Endodermal cell (in vitro differentiated cells): Measurements from ENCODE around the gene PDE4D. TPM values are rescaled to one million over a fixed set of nuclear protein-coding genes. Genes with fewer than 3 reads are reported as not detected.

Experiments used
- DNase-seq: peaks from one replicate; pipeline ENCODE4 v3.0.0-alpha.2; 2017
- H3K27ac ChIP-seq: 2 replicates; pipeline ENCODE4 v1.5.1; 2013; ENCODE audit warnings: mild to moderate bottlenecking, low read depth, low read length, moderate library complexity
- H3K27me3 ChIP-seq: 2 replicates; pipeline ENCODE4 v1.6.1; 2013; ENCODE audit warnings: mild to moderate bottlenecking, low read length, moderate library complexity; ENCODE audit not compliant: insufficient read depth, control insufficient read depth, poor library complexity, severe bottlenecking
- H3K36me3 ChIP-seq: 2 replicates; pipeline ENCODE4 v1.7.0; 2013; ENCODE audit warnings: mild to moderate bottlenecking, low read length, moderate library complexity; ENCODE audit not compliant: control insufficient read depth, insufficient read depth
- H3K4me1 ChIP-seq: one replicate; pipeline ENCODE4 v1.7.0; 2013; ENCODE audit warnings: low read length; ENCODE audit not compliant: control insufficient read depth, insufficient read depth
- H3K4me3 ChIP-seq: 2 replicates; pipeline ENCODE4 v1.5.1; 2013; ENCODE audit warnings: mild to moderate bottlenecking, low read length, moderate library complexity
- H3K9ac ChIP-seq: 2 replicates; pipeline ENCODE4 v1.6.1; 2013; ENCODE audit warnings: mild to moderate bottlenecking, low read length, moderate library complexity; ENCODE audit not compliant: poor library complexity, severe bottlenecking; ENCODE audit errors: extremely low read depth
- H3K9me3 ChIP-seq: 2 replicates; pipeline ENCODE4 v1.6.1; 2013; ENCODE audit warnings: mild to moderate bottlenecking, low read length, moderate library complexity; ENCODE audit not compliant: control insufficient read depth
- H3K27ac Mint-ChIP-seq: 2 replicates; pipeline ENCODE4 v1.8.0; 2020; ENCODE audit warnings: mixed read lengths
- H3K27me3 Mint-ChIP-seq: 2 replicates; pipeline ENCODE4 v1.8.0; 2021; ENCODE audit warnings: mild to moderate bottlenecking, mixed read lengths; ENCODE audit not compliant: insufficient read depth
- H3K36me3 Mint-ChIP-seq: 2 replicates; pipeline ENCODE4 v1.8.0; 2020; ENCODE audit warnings: low read depth, mixed read lengths
- H3K4me1 Mint-ChIP-seq: 2 replicates; pipeline ENCODE4 v1.8.0; 2020; ENCODE audit warnings: mixed read lengths
- H3K4me3 Mint-ChIP-seq: 2 replicates; pipeline ENCODE4 v1.8.0; 2020; ENCODE audit warnings: mild to moderate bottlenecking, moderate library complexity, mixed read lengths
- H3K9me3 Mint-ChIP-seq: 2 replicates; pipeline ENCODE4 v1.8.0; 2020; ENCODE audit warnings: mild to moderate bottlenecking, mixed read lengths
- CTCF ChIP-seq: fragments of 200-600 bp; sonication (generic); conservative IDR thresholded peaks from 2 replicates; pipeline ENCODE4 v1.5.0; 2021; ENCODE audit warnings: antibody characterized with exemption, mild to moderate bottlenecking
- WGBS, 2 experiments: methylation state at CpG; one replicate each; pipeline versions ENCODE4 v1.1.5 to v1.1.7; 2013; ENCODE audit warnings: missing lambda C conversion rate in 2 of 2, mixed read lengths in 1 of 2; ENCODE audit not compliant: insufficient coverage in 1 of 2, insufficient read length in 1 of 2; 5-methylcytosine and 5-hydroxymethylcytosine counted together
- total RNA-seq, 2 donors: library from RNA; stranded (reverse); fragmentation: NEBNext Ultra II Directional in 1 of 2; extraction: Animal tissue kit (Norgen Biotek cat#: 25700) in 1 of 2; gene quantifications; 2 replicates in 1 of 2; 3 replicates in 1 of 2; pipeline ENCODE4 v1.2.1, GENCODE V29; 2021

PDE4D gene
- total RNA-seq, 2 donors from 2014 or later: 9.2 to 11.4 TPM

DNA sequence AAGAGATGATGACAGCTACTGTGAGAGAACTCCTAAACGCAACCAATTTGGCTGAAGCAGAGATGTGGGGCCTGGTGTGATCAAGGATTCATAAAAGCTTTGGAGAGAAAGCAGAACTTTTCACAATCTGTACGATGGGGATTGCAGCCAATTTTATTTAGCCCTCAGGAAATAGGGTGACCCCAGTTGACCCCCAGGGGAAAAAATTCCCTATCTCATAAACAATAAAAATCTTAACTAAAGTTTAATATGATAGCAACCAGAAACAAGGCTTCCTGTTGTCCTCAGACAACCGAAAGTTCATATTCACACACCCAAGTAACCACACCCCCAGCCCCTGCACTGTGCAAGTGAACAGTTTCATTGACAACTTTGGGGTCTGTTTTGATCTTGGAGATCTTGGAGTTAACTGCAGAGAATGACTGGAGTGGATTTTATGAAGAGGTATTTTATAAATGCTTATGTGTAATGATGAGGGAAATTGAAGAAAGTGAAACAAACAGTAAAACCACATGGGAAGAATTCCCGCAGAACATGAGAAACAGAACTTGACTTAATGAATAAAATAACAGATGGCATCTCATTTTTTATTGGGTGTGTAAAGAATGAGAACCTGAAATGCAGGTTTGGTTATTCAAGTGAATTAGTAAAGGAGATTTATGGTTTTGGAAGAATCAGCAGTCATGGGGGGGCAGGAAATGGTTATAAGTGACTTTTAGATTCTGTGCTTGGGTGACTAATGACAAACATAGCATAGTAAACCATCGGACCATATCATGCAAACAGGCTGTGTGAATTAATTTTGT, 94.5 kb downstream of the PDE4D start:
- DNase-seq: no peak
- H3K9me3 Mint-ChIP-seq: no peaks in the 10 kb centered on the region
- H3K9ac ChIP-seq: no peak overlapping the region

GRCh38 chr5:59795141-59795540, 98.4 kb downstream of the PDE4D start:
- H3K4me1 ChIP-seq: no peaks in the 10 kb centered on the region
- DNase-seq: no peak
- Mint-ChIP-seq H3K36me3 (no peaks in the 10 kb centered on the region), H3K27me3 (no peaks in the 10 kb centered on the region), H3K27ac (no peak overlapping the region), H3K4me1 (peaks cover 5% of the 10 kb centered on the region), H3K9me3 (no peaks in the 10 kb centered on the region), H3K4me3 (no peak overlapping the region)
- H3K9ac ChIP-seq: no peak overlapping the region
- H3K36me3 ChIP-seq: no peaks in the 10 kb centered on the region
- H3K4me3 ChIP-seq: no peak overlapping the region
- H3K27me3 ChIP-seq: no peaks in the 10 kb centered on the region
- no peak overlapping the region for H3K27ac ChIP-seq
- no peaks in the 10 kb centered on the region for H3K9me3 ChIP-seq
- no peak for TF ChIP-seq CTCF
- WGBS, 2 experiments: 88% methylated on average over 4 of the region's 4 CpGs; no CpG with 5 or more reads in 1 of the 2 experiments

More for the DNA sequence above, 94.5 kb downstream of the PDE4D start:
- H3K4me3 Mint-ChIP-seq: no peak overlapping the region
- no peaks in the 10 kb centered on the region for H3K27me3 Mint-ChIP-seq
- Histone ChIP-seq H3K4me3 (no peak overlapping the region), H3K9me3 (no peaks in the 10 kb centered on the region), H3K27me3 (no peaks in the 10 kb centered on the region), H3K4me1 (no peaks in the 10 kb centered on the region), H3K36me3 (no peaks in the 10 kb centered on the region), H3K27ac (no peak overlapping the region)
- 96% methylated on average over 4 to 5 of the region's 5 CpGs for WGBS, 2 experiments
- H3K4me1 Mint-ChIP-seq: peaks cover 6% of the 10 kb centered on the region
- no peaks in the 10 kb centered on the region for H3K36me3 Mint-ChIP-seq
- no peak for TF ChIP-seq CTCF
- no peak overlapping the region for H3K27ac Mint-ChIP-seq

DNA sequence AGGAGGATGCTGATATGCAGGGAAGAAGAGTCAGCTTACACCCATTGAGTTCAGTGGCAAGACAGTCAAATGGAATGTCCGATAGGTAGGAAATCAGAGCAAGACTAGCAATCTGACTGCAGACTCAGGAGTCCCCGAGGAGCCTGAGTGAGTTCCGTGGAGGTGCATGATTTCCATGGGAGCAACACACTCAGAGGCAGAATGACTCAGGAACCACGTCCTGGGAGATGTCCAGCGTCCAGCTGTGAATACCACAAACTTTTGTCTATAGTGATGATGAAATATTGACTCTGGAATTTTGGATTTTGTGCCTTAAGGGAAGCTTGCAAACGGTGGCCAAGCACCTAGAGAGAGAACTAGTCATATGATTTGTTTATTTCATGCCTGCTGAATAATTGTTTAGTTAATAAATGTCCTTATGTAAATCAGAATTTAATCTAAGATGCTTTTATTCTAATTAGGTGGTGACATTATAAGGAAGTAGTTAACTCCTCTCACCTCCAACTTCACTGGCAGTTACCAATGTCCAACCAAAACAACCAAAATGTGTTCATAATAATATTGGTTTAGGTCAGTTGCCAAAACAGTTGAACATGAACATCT, 100.4 kb downstream of the PDE4D start:
- no peaks in the 10 kb centered on the region for H3K36me3 ChIP-seq
- no peaks in the 10 kb centered on the region for H3K36me3 Mint-ChIP-seq

More for the DNA sequence above, 100.4 kb downstream of the PDE4D start:
- 91 to 92% methylated on average over 5 to 6 of the region's 6 CpGs for WGBS, 2 experiments
- Histone ChIP-seq H3K4me3 (no peak overlapping the region), H3K4me1 (no peaks in the 10 kb centered on the region), H3K27ac (no peak overlapping the region), H3K27me3 (no peaks in the 10 kb centered on the region), H3K9ac (no peak overlapping the region), H3K9me3 (no peaks in the 10 kb centered on the region)
- no peak for TF ChIP-seq CTCF
- Mint-ChIP-seq H3K4me1 (peaks cover 5% of the 10 kb centered on the region), H3K9me3 (no peaks in the 10 kb centered on the region), H3K27me3 (no peaks in the 10 kb centered on the region), H3K27ac (no peak overlapping the region), H3K4me3 (no peak overlapping the region)
- DNase-seq: no peak
